Neural cell (in vitro differentiated cells): Measurements from ENCODE around the gene GOT1.

Source experiments
- CTCF ChIP-seq: fragments of 450-650 bp; IDR thresholded peaks from 2 replicates; pipeline ENCODE4 v1.5.1; 2014; ENCODE audit warnings: antibody characterized with exemption, mild to moderate bottlenecking, moderate library complexity; ENCODE audit not compliant: poor library complexity, severe bottlenecking
- EP300 ChIP-seq: fragments of 450-650 bp; conservative IDR thresholded peaks from 2 replicates; pipeline ENCODE4 v1.6.1; 2014; ENCODE audit warnings: antibody characterized with exemption, mild to moderate bottlenecking, moderate library complexity; ENCODE audit not compliant: poor library complexity, severe bottlenecking
- EZH2 ChIP-seq: fragments of 200-600, 300-800 bp; shearing (Covaris generic), sonication (generic); IDR thresholded peaks from 2 replicates; pipeline ENCODE4 v1.6.1; 2014; ENCODE audit warnings: antibody characterized with exemption, low read length, borderline replicate concordance, mild to moderate bottlenecking; ENCODE audit not compliant: insufficient read depth, poor library complexity, severe bottlenecking
- POLR2AphosphoS5 ChIP-seq: IDR thresholded peaks from 2 replicates; pipeline ENCODE4 v1.6.1; 2012
- SMC3 ChIP-seq: fragments of 450-650 bp; conservative IDR thresholded peaks from 2 replicates; pipeline ENCODE4 v1.6.1; 2014; ENCODE audit warnings: antibody characterized with exemption, mild to moderate bottlenecking, moderate library complexity; ENCODE audit not compliant: poor library complexity

DNA sequence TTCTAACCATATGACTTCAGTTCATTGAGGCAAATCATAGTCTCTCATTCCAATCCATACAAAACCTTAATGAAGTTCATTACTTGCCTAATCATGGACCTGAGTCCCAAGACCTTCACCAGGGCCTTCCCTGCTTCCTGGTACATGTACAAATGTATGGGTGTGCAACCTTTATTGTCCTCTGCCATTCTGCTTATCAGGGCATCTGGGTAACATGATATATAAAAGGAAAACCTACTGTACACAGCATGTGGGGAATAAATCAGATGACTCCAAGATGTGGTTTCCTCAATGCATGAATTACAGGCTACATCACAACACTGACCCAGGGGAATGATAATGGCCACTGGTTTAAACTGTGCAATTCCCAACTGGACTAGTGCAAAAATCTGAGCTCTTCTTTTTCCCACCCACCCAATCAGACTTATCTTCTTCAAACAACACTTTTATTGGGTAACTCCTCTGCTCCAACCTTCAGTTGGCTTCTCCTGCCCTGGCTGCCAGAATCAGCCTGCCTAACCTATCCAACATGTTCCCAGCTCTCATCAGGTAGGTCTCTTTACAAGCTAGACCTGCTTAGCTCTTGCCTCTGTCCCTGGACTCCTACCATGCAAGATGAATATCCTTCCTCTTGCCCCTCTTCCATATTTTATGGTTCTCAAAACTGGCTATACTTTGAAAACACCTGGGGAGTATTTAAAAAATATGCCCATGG, 11.4 kb downstream of the GOT1 start:
- TF ChIP-seq CTCF (no peak), POLR2AphosphoS5 (no peak), SMC3 (no peak), EZH2 (no peak), EP300 (no peak)
